ENCODE measurements around the gene GRB14. TPM values are rescaled to one million over a fixed set of nuclear protein-coding genes. Genes with fewer than 3 reads are reported as not detected.

The GRB14 gene
- total and polyA plus RNA-seq, 2 of the 13 experiments (the other 11 are each of a cell fraction or from before 2014, with no cell fraction given): 4.6 to 5.8 TPM

- TF ChIP-seq, protein P1, sequence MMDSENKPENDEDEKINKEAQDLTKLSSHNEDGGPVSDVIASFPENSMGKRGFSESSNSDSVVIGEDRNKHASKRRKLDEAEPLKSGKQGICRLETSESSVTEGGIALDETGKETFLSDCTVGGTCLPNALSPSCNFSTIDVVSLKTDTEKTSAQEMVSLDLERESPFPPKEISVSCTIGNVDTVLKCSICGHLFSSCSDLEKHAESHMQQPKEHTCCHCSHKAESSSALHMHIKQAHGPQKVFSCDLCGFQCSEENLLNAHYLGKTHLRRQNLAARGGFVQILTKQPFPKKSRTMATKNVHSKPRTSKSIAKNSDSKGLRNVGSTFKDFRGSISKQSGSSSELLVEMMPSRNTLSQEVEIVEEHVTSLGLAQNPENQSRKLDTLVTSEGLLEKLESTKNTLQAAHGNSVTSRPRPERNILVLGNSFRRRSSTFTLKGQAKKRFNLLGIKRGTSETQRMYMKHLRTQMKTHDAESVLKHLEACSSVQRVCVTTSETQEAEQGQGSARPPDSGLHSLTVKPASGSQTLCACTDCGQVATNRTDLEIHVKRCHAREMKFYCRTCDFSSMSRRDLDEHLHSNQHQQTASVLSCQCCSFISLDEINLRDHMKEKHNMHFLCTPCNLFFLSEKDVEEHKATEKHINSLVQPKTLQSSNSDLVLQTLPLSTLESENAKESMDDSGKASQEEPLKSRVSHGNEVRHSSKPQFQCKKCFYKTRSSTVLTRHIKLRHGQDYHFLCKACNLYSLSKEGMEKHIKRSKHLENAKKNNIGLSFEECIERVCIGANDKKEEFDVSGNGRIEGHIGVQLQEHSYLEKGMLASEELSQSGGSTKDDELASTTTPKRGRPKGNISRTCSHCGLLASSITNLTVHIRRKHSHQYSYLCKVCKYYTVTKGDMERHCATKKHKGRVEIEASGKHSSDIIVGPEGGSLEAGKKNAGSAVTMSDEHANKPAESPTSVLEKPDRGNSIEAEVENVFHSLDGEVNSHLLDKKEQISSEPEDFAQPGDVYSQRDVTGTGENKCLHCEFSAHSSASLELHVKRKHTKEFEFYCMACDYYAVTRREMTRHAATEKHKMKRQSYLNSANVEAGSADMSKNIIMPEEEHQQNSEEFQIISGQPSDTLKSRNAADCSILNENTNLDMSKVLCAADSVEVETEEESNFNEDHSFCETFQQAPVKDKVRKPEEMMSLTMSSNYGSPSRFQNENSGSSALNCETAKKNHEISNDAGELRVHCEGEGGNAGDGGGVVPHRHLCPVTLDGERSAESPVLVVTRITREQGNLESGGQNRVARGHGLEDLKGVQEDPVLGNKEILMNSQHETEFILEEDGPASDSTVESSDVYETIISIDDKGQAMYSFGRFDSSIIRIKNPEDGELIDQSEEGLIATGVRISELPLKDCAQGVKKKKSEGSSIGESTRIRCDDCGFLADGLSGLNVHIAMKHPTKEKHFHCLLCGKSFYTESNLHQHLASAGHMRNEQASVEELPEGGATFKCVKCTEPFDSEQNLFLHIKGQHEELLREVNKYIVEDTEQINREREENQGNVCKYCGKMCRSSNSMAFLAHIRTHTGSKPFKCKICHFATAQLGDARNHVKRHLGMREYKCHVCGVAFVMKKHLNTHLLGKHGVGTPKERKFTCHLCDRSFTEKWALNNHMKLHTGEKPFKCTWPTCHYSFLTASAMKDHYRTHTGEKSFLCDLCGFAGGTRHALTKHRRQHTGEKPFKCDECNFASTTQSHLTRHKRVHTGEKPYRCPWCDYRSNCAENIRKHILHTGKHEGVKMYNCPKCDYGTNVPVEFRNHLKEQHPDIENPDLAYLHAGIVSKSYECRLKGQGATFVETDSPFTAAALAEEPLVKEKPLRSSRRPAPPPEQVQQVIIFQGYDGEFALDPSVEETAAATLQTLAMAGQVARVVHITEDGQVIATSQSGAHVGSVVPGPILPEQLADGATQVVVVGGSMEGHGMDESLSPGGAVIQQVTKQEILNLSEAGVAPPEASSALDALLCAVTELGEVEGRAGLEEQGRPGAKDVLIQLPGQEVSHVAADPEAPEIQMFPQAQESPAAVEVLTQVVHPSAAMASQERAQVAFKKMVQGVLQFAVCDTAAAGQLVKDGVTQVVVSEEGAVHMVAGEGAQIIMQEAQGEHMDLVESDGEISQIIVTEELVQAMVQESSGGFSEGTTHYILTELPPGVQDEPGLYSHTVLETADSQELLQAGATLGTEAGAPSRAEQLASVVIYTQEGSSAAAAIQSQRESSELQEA (CRISPR knock-in tag; IDR thresholded peaks at IDR 0.05; ENCODE audit: not compliant biosample characterization): no peak
- TF ChIP-seq MED8 (CRISPR knock-in tag; IDR thresholded peaks at IDR 0.05; ENCODE audit: insufficient replicate concordance): peak; percentile 39
- no peak for TF ChIP-seq ZNF180 (CRISPR knock-in tag; IDR thresholded peaks at IDR 0.05; ENCODE audit: borderline replicate concordance, low read depth)
- TF ChIP-seq SPEN (CRISPR knock-in tag; IDR thresholded peaks at IDR 0.05; ENCODE audit: low read depth): peak; percentile 46; the same call in 1 of the 2 replicates
- no peak for TF ChIP-seq MLXIP (CRISPR knock-in tag; IDR thresholded peaks at IDR 0.05; ENCODE audit: borderline replicate concordance)
- peak; percentile 77 for TF ChIP-seq CSRNP1 (CRISPR knock-in tag; IDR thresholded peaks at IDR 0.05)
- no peak for TF ChIP-seq FOXJ3 (CRISPR knock-in tag; IDR thresholded peaks at IDR 0.05; ENCODE audit: borderline replicate concordance)
- no peak for TF ChIP-seq CC2D1A (CRISPR knock-in tag; IDR thresholded peaks at IDR 0.05)
- TF ChIP-seq, protein P2, sequence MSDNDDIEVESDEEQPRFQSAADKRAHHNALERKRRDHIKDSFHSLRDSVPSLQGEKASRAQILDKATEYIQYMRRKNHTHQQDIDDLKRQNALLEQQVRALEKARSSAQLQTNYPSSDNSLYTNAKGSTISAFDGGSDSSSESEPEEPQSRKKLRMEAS (IDR thresholded peaks at IDR 0.05): peak; percentile 76
- no peak for TF ChIP-seq XBP1 (CRISPR knock-in tag; IDR thresholded peaks at IDR 0.05)
- peak; percentile 17 for TF ChIP-seq HNRNPLL (IDR thresholded peaks at IDR 0.05; ENCODE audit: low read depth, low read length, poor library complexity, severe bottlenecking)
- 0 out of 2 replicates have a peak, but pooled peaks have one; percentile 54 for TF ChIP-seq ZNF205 (CRISPR knock-in tag; IDR thresholded peaks at IDR 0.05)
- TF ChIP-seq HNRNPUL1 (IDR thresholded peaks at IDR 0.05; ENCODE audit: low read depth, low read length): no peak
These were observed at the start of gene GRB14 (continued) for GRCh38 chr2:164620873-164621763.
